ENCODE data around the gene RNF44.
A peak's percentile ranks its signal among the peaks of the same experiment; 100 is the strongest.

RNF44 gene

GRCh38 chr5:176536902-176537553 is at the start of gene RNF44:
Gene RNF44 (minus strand): TSS chr5:176537402. CDS start chr5:176532472, 4,930 bp downstream.
- DNase-seq: peak; percentile 95 to 98

DNA sequence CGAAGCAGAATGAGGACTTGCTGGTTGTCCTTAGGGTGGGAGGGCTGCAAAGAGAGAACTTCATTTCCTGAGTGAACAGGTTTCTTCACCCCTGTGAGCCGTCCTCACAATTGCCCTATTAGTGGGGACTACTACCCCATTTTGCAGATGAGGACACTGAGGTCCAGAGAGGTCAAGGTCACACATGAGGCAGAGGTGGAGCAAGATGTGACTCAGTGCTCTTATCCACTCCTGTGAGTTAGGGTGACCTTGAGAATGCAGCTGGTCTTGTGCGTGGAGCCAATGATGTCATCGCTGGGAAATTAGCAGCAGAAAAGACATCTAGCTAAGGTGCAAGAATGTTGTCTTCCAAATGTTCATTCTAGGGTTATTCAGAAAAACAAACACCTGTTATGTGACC is 45.9 kb upstream of the RNF44 start:
- DNase-seq: no peak

GRCh38 chr5:176581361-176581760 is 44.2 kb upstream of the RNF44 start:
- DNase-seq: no peak

DNA sequence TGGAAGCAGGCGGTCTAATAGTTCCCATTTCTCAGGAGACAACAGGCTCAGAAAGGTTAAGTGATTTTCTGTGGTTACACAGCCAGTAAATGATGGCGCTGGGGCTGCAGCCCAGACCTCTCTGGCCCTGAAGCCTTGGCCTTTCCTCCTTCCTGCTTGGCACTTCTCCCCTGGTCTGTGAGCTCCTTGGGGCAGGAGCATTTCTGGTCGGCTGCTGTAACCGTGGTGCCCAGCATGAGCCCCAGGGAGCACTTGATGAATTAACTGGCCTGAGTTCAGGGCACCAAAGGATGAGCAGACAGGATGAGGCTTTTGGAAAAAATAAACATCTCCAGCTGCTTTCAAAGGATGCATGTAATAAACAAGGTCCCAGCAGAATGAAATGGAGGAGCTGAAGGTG is 42.1 kb upstream of the RNF44 start:
- no peak for DNase-seq

- DNase-seq: no peak
Observed at GRCh38 chr5:176578391-176578808, 41.2 kb upstream of the RNF44 start.

GRCh38 chr5:176577312-176578176 is 40.3 kb upstream of the RNF44 start:
- DNase-seq: no peak

- DNase-seq: no peak
Observed at GRCh38 chr5:176575488-176576422, 38.6 kb upstream of the RNF44 start.

- DNase-seq: no peak
Observed at GRCh38 chr5:176575066-176575465, 37.9 kb upstream of the RNF44 start.

DNA sequence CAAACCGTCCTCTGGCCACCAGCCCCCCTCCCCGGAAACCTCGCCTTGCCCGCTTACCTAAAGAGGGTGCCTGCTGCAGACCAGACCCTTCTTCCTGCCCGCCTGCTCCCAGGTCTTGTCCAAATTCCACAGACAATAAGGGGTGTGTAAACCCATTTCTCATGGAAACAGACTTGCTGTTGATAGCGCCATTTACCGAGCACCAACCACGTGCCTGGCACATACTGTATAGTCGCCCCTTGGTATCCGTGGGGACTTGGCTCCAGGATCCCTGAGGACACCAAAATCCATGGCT is 37.0 kb upstream of the RNF44 start:
- DNase-seq: no peak

- peak; percentile 12 to 59 for DNase-seq
Observed at GRCh38 chr5:176573564-176574296, 36.5 kb upstream of the RNF44 start.

- DNase-seq: no peak
Observed at GRCh38 chr5:176570044-176570443, 32.8 kb upstream of the RNF44 start.

DNA sequence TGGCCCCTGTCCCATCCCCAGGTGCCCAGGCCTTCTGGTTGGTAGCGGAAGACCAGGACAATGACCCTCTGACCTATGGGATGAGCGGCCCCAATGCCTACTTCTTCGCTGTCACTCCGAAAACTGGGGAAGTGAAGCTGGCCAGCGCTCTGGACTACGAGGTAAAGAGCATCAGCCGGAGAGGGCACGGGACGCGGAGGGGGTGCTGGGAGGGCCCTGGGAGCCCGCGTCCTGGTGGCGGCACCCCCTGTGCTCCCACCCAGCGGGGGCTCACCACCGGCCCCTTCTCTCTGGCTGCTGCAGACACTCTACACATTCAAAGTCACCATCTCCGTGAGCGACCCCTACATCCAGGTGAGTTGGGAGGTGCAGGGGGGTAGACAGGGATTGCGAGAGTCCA is 31.5 kb upstream of the RNF44 start:
- no peak for DNase-seq

GRCh38 chr5:176565760-176566288 is 28.6 kb upstream of the RNF44 start:
- DNase-seq: no peak

DNA sequence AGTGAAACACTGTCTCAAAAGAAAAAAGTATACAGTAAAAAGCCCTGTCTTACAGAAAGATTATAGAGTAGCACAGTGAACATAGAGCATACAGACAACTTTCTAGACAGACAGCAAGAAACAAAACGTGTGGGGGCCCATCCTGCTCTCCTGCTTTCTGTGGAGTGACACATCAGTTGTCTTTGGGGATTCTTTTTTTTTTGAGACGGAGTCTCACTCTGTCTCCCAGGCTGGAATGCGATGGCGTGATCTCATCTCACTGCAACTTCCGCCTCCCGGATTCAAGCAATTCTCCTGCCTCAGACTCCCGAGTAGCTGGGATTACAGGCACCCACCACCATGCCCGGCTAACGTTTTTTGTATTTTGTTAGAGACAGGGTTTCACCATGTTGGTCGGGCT is 26.8 kb upstream of the RNF44 start:
- no peak for DNase-seq

DNA sequence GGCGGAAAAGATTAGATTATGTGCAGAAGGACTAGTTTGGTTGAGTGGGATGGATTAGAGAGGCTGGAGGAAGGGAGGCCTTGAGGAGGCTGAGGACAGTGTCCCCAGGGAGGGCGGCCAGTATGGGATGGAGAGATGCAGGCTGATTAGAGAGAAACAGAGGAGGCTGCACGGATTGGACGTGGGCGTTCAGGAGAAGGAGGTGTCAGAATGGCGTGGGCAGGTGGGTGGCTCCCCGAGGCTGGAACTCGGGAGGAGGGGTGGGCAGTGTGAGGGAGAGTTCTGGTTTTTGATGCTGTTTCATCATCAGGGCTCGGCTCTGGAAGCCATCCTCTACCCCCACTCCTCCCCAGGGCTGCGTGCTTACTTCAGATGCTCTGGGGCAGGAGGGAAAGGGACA is 25.0 kb upstream of the RNF44 start:
- no peak for DNase-seq

DNA sequence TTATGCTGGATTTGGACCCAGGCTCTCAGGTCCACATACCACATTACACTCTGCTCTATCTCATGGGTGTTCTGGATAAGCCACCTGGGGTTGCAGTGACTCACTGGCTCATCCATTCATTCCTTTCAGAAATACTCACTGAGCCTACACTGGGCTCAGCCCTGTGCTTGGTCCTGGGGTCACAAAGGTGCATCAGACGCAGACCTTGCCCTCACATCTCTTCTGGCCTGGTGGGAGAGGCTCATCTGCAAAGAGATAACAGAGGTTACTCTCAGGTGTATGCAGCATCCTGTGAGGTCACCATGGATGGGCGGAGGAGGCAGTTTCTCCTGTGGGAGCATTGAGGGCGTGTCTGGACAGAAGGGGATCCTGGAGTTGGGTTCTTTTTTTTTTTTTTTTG is 24.1 kb upstream of the RNF44 start:
- DNase-seq: no peak

DNA sequence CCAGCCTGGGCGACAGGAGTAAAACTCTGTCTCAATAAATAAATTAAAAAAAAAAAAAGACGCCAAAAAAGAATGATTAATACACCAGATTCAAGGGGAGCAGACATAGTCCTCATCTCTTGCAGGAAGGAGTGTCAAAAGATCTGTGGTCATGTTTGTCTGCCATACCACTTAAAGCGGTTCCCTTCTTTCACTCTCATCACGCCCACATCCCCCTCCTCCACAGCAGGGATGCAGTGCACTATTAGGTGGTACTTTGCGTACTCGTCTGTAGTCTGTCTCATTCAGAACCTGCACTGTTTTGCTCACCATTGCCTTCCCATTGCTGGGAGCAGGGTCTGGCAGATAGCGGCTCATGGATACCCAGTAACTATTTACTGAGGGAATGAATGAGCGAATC is 23.2 kb upstream of the RNF44 start:
- DNase-seq: no peak

- DNase-seq: no peak
Observed at GRCh38 chr5:176559683-176560082, 22.5 kb upstream of the RNF44 start.

DNA sequence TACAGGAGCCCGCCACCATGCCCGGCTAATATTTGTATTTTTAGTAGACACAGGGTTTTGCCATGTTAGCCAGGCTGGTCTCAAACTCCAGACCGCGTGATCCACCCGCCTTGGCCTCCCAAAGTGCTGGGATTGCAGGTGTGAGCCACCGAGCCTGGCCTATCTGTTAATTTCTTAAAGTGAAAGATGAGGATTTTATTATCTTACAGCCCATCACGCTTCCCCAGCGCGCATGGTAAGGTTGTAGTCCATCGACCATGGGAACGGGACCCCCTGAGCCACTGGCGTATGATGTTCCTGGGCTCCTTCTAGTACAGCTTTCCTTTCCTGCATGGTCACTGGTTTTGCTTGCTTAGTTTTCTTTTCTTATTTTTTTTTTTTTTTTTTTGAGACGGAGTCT is 20.6 kb upstream of the RNF44 start:
- DNase-seq: no peak

GRCh38 chr5:176553260-176554085 is 16.3 kb upstream of the RNF44 start:
- no peak for DNase-seq

DNA sequence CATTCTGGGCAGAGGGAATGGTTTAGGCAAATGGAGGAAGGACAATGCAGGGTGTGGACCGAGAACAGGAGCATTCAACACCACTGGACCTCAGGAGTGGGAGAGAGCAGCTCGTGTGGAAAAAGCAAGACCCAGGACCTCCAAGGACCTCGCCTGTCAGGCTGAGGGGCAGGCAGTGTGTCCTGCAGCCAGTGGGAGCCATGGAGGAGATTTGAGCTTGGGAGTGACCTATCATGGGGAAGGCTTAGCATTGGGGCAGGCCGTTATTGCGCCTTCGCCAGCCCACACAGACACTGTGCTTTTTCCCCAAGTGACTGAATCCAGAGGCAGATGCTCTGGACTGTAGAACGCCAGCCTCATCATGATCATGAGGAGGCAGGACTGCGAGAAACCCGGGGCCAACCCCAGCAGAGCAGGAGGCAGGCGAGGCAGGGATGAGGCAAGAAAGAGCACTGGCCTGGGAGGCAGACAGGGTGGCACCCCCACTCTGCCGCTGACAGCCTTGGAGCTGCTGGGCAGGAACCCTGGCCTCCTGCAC is 15.2 kb upstream of the RNF44 start:
- no peak for DNase-seq

Data from hippocampal formation (tissue), 2 donors.